ENCODE results near the gene GRXCR2.
A peak's percentile ranks its signal among the peaks of the same experiment; 100 is the strongest.

The GRXCR2 gene

GRCh38 chr5:145834554-145834916, 38.3 kb downstream of the GRXCR2 start:
- Mint-ChIP-seq H3K27me3 (ENCODE audit: low read depth, poor library complexity) (no peaks in the 10 kb centered on the region), H3K9me3 (peaks cover 3% of the 10 kb centered on the region), H3K4me1 (peaks cover 26% of the 10 kb centered on the region), H3K4me3 (peak overlapping the region; percentile 80), H3K27ac (no peak overlapping the region), H3K36me3 (ENCODE audit: low read depth) (peaks cover 4% of the 10 kb centered on the region)
- TF ChIP-seq, protein P1, sequence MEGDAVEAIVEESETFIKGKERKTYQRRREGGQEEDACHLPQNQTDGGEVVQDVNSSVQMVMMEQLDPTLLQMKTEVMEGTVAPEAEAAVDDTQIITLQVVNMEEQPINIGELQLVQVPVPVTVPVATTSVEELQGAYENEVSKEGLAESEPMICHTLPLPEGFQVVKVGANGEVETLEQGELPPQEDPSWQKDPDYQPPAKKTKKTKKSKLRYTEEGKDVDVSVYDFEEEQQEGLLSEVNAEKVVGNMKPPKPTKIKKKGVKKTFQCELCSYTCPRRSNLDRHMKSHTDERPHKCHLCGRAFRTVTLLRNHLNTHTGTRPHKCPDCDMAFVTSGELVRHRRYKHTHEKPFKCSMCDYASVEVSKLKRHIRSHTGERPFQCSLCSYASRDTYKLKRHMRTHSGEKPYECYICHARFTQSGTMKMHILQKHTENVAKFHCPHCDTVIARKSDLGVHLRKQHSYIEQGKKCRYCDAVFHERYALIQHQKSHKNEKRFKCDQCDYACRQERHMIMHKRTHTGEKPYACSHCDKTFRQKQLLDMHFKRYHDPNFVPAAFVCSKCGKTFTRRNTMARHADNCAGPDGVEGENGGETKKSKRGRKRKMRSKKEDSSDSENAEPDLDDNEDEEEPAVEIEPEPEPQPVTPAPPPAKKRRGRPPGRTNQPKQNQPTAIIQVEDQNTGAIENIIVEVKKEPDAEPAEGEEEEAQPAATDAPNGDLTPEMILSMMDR (IDR thresholded peaks at IDR 0.05), result no peak
- DNase-seq, result no peak

DNA sequence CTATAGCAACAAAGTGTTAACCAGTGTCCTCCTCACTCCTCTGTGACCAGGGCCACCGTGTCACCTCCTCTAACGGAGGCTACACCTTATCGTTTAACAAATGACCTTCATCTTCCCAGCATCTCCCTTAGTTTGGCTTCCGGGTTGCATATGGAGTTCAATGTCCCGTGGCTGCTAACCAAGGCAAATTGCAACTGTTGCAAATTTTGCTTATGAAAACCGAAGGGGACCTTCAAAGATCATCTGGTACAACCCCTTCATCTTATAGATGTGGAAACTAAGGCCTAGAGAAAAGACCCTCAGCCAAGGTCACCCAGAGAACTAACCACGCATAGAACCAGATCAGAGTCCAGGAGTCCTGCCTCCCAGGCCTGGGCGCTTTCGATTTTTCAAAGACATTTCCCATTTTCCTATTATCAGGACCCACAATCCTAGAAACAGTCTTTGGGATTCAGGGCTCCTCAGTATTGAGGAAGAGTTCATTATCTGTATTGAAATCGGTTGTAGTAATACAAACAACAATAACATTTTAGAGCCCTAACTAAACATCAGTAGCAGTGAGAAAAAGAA, 39.1 kb downstream of the GRXCR2 start:
- no peak overlapping the region for H3K27ac Mint-ChIP-seq
- H3K27me3 Mint-ChIP-seq (ENCODE audit: low read depth, poor library complexity), result no peaks in the 10 kb centered on the region
- peak overlapping the region; percentile 80 for H3K4me3 Mint-ChIP-seq
- H3K36me3 Mint-ChIP-seq (ENCODE audit: low read depth), result peaks cover 4% of the 10 kb centered on the region
- peaks cover 3% of the 10 kb centered on the region for H3K9me3 Mint-ChIP-seq
- TF ChIP-seq, protein P1 (IDR thresholded peaks at IDR 0.05), result no peak
- DNase-seq, result no peak
- peaks cover 26% of the 10 kb centered on the region for H3K4me1 Mint-ChIP-seq

- Mint-ChIP-seq H3K27me3 (ENCODE audit: low read depth, poor library complexity) (no peaks in the 10 kb centered on the region), H3K4me3 (no peak overlapping the region), H3K9me3 (no peaks in the 10 kb centered on the region), H3K4me1 (peaks cover 16% of the 10 kb centered on the region), H3K36me3 (ENCODE audit: low read depth) (no peaks in the 10 kb centered on the region), H3K27ac (no peak overlapping the region)
- TF ChIP-seq, protein P1 (IDR thresholded peaks at IDR 0.05), result no peak
- DNase-seq, result no peak
Observed at GRCh38 chr5:145830594-145830993, 42.2 kb downstream of the GRXCR2 start.

GRCh38 chr5:145829708-145830361, 43.0 kb downstream of the GRXCR2 start:
- Mint-ChIP-seq H3K4me1 (peaks cover 14% of the 10 kb centered on the region), H3K27me3 (ENCODE audit: low read depth, poor library complexity) (no peaks in the 10 kb centered on the region), H3K4me3 (no peak overlapping the region), H3K27ac (no peak overlapping the region), H3K36me3 (ENCODE audit: low read depth) (no peaks in the 10 kb centered on the region), H3K9me3 (no peaks in the 10 kb centered on the region)
- TF ChIP-seq, protein P1 (IDR thresholded peaks at IDR 0.05), result no peak
- no peak for DNase-seq

- Mint-ChIP-seq H3K4me1 (no peaks in the 10 kb centered on the region), H3K36me3 (ENCODE audit: low read depth) (no peaks in the 10 kb centered on the region), H3K27ac (no peak overlapping the region), H3K4me3 (no peak overlapping the region), H3K27me3 (ENCODE audit: low read depth, poor library complexity) (no peaks in the 10 kb centered on the region), H3K9me3 (no peaks in the 10 kb centered on the region)
- TF ChIP-seq, protein P1 (IDR thresholded peaks at IDR 0.05), result no peak
- DNase-seq, result no peak
Observed at GRCh38 chr5:145826895-145827674, 45.7 kb downstream of the GRXCR2 start.
